Psoas muscle (tissue), 8 donors: ENCODE data around the gene LPP. TPM values are rescaled to one million over a fixed set of nuclear protein-coding genes. Genes with fewer than 3 reads are reported as not detected.

ENCODE experiments used
- ATAC-seq, 4 donors: fragments of 200-7000 bp; cut with Tn5 transposase; one replicate each; pipeline ENCODE4 v1.9.1; 2020; ENCODE audit warnings: moderate library complexity in 3 of 4, mild to moderate bottlenecking in 2 of 4
- DNase-seq, 2 donors: peaks; one replicate each; pipeline ENCODE4 v3.0.0-alpha.2; 2020
- H3K27ac ChIP-seq: fragments of 200-600 bp; one replicate; pipeline ENCODE4 v1.8.0; 2022
- H3K27me3 ChIP-seq, 3 donors: fragments of 200-600 bp in 1 of 3; one replicate each; pipeline versions ENCODE4 v1.6.1 to v1.8.0; 2013 to 2022; ENCODE audit warnings: low read length in 2 of 3, mild to moderate bottlenecking in 2 of 3, moderate library complexity in 1 of 3; ENCODE audit not compliant: insufficient read depth in 3 of 3
- H3K36me3 ChIP-seq, 2 donors: fragments of 200-600 bp in 1 of 2; one replicate each; pipeline versions ENCODE4 v1.6.1 to v1.8.0; 2013 to 2022; ENCODE audit warnings: low read depth in 1 of 2, mild to moderate bottlenecking in 1 of 2, moderate library complexity in 1 of 2; ENCODE audit not compliant: insufficient read depth in 1 of 2
- H3K4me1 ChIP-seq: fragments of 200-600 bp; one replicate; pipeline ENCODE4 v1.8.0; 2022
- H3K4me3 ChIP-seq: fragments of 200-600 bp; one replicate; pipeline ENCODE4 v1.8.0; 2022; ENCODE audit warnings: mild to moderate bottlenecking
- H3K9me3 ChIP-seq: fragments of 200-600 bp; one replicate; pipeline ENCODE4 v1.8.0; 2022
- CTCF ChIP-seq: fragments of 200-600 bp; IDR thresholded peaks from one replicate; pipeline ENCODE4 v1.8.0; 2022; ENCODE audit warnings: antibody characterized with exemption
- WGBS, 3 donors: extraction: QIAGEN DNeasy Blood & Tissue Kit; methylation state at CpG; one replicate each; pipeline versions ENCODE4 v1.1.6 to v1.1.7; 2013; 5-methylcytosine and 5-hydroxymethylcytosine counted together
- intact Hi-C, 2 donors: fragments of 100-400 bp; cut with DNase I; formaldehyde crosslinking; loops; one replicate each; pipeline versions ENCODE4 v1.11.0 to v1.14.2; 2022
- polyA plus RNA-seq, 3 donors: library from polyadenylated mRNA; stranded (reverse); fragments of 200-250 nt; gene quantifications; one replicate each; pipeline ENCODE4 v1.2.3, GENCODE V29; 2013
- total RNA-seq, 4 donors: library from RNA; stranded (reverse); fragmentation: NEBNext Ultra II Directional in 2 of 4; extraction: Animal tissue kit (Norgen Biotek cat#: 25700) in 2 of 4; gene quantifications; one replicate each; pipeline versions ENCODE4 v1.2.1 to v1.2.4, GENCODE V29; 2021 to 2023
- donor health status: healthy with polysubstance abuse.
- donor health status: DM: no; HTN: no; CAD: no; lungs with moderate emphysema.
- donor health status: Bipolar disorder and iron deficiency.
- donor health status: healthy.
- donor health status: DM: yes; HTN: yes; CAD: no.
- donor health status: DM: no; HTN: no; CAD: no.
- donor health status: DM: no; HTN: no; CAD: no.
- donor health status: DM: yes; HTN: yes; CAD: no.

The LPP gene
- total and polyA plus RNA-seq, 7 donors = 2.6 to 80.3 (median 42.8) TPM

GRCh38 chr3:188287762-188288505 lies 134.0 kb downstream of the LPP start:
- no peak overlapping the region for H3K4me3 ChIP-seq
- peak overlapping the region; percentile 88 for H3K27ac ChIP-seq
- no peak for TF ChIP-seq CTCF
- H3K36me3 ChIP-seq = no peaks in the 10 kb centered on the region
- H3K4me1 ChIP-seq = peaks cover 46% of the 10 kb centered on the region
- DNase-seq = no peak
- ATAC-seq = peak in 1 of 4 donors; percentile 12
- H3K27me3 ChIP-seq = no peaks in the 10 kb centered on the region
- intact Hi-C loops = no loop called here
- H3K9me3 ChIP-seq = no peaks in the 10 kb centered on the region
- WGBS, 3 donors = 33 to 44% (median 34%) methylated on average over 6 of the region's 6 CpGs

GRCh38 chr3:188292251-188292650 lies 138.3 kb downstream of the LPP start:
- Histone ChIP-seq H3K27ac (no peak overlapping the region), H3K27me3 (no peaks in the 10 kb centered on the region), H3K9me3 (no peaks in the 10 kb centered on the region), H3K4me3 (no peak overlapping the region), H3K36me3 (no peaks in the 10 kb centered on the region), H3K4me1 (peaks cover 38% of the 10 kb centered on the region)
- 85 to 90% (median 85%) methylated on average over 1 of the region's 1 CpG for WGBS, 3 donors
- TF ChIP-seq CTCF = no peak
- DNase-seq = no peak
- intact Hi-C loops = loop anchor here in 1 of 2 donors (10.0 kb wide), 1 partner anchor 663 kb away; no protein-coding TSS in a partner anchor
- no peak for ATAC-seq

- DNase-seq = no peak
- 87 to 93% (median 89%) methylated on average over 3 of the region's 3 CpGs for WGBS, 3 donors
- intact Hi-C loops = loop anchor here in 1 of 2 donors (10.0 kb wide), 1 partner anchor 662 kb away; no protein-coding TSS in a partner anchor
- Histone ChIP-seq H3K9me3 (no peaks in the 10 kb centered on the region), H3K36me3 (no peaks in the 10 kb centered on the region), H3K4me3 (no peak overlapping the region), H3K27ac (no peak overlapping the region), H3K4me1 (peaks cover 37% of the 10 kb centered on the region), H3K27me3 (no peaks in the 10 kb centered on the region)
- no peak for TF ChIP-seq CTCF
- no peak for ATAC-seq
Measured at GRCh38 chr3:188292827-188293226, 138.9 kb downstream of the LPP start.

- intact Hi-C loops = loop anchor here in 1 of 2 donors (10.0 kb wide), 1 partner anchor 661 kb away; no protein-coding TSS in a partner anchor
- Histone ChIP-seq H3K36me3 (no peaks in the 10 kb centered on the region), H3K4me1 (peaks cover 37% of the 10 kb centered on the region), H3K4me3 (peak overlapping the region; percentile 46), H3K27me3 (no peaks in the 10 kb centered on the region), H3K27ac (peak overlapping the region; percentile 92), H3K9me3 (no peaks in the 10 kb centered on the region)
- TF ChIP-seq CTCF = no peak
- no peak for DNase-seq
- WGBS, 3 donors = 89 to 96% (median 91%) methylated on average over 3 of the region's 3 CpGs
- peak in 1 of 4 donors; percentile 20 for ATAC-seq
Measured at GRCh38 chr3:188294113-188294512, 140.2 kb downstream of the LPP start.
